ENCODE data around the gene CNRIP1. TPM values are rescaled to one million over a fixed set of nuclear protein-coding genes. Genes with fewer than 3 reads are reported as not detected.
"Not testable (repeated sequence)": the region's sequence is repeated elsewhere in the genome, so short reads cannot be mapped to it uniquely, and the experiment has no call there.

The CNRIP1 gene
- total RNA-seq, 2 donors from 2014 or later: not detected

GRCh38 chr2:68328901-68329300, 9.2 kb upstream of the CNRIP1 start:
- Mint-ChIP-seq H3K27ac (no peak overlapping the region), H3K4me1 (ENCODE audit: low read depth) (no peaks in the 10 kb centered on the region), H3K9me3 (no peaks in the 10 kb centered on the region), H3K4me3 (no peak overlapping the region), H3K27me3 (ENCODE audit: low read depth) (peaks cover 34% of the 10 kb centered on the region), H3K36me3 (ENCODE audit: insufficient read depth in 2 of 2) (no peaks in the 10 kb centered on the region)
- no peak for ATAC-seq (replicated peaks in 1 of 2)
- DNase-seq: no peak

DNA sequence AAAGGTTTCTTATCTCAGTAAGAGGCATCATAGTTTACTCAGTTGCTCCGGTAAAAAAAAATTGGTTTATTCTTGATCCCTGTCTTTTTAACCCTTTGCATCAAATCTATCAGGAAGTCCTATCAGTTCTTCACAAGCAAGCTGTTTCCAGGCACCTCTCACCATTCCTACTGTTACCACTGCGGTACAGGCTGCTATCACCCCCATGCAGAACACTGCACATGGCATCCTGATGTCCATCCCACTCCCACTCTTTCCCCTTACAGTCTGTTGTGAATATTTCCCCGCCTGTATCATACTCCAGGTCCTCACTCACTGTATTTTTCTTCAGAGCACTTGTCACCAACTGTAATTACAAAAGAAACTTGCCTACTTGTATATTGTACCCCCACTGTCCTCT, 5.3 kb upstream of the CNRIP1 start:
- peaks cover 1% of the 10 kb centered on the region for H3K4me1 Mint-ChIP-seq (ENCODE audit: low read depth)
- no peak for DNase-seq
- H3K27ac Mint-ChIP-seq: no peak overlapping the region
- no peaks in the 10 kb centered on the region for H3K9me3 Mint-ChIP-seq
- no peak for ATAC-seq (replicated peaks in 1 of 2)
- H3K36me3 Mint-ChIP-seq (ENCODE audit: insufficient read depth in 2 of 2): no peaks in the 10 kb centered on the region
- peaks cover 49% of the 10 kb centered on the region for H3K27me3 Mint-ChIP-seq (ENCODE audit: low read depth)
- H3K4me3 Mint-ChIP-seq: no peak overlapping the region

- Mint-ChIP-seq H3K9me3 (no peaks in the 10 kb centered on the region), H3K4me3 (peak overlapping the region; percentile 55 to 77), H3K36me3 (ENCODE audit: insufficient read depth in 2 of 2) (no peaks in the 10 kb centered on the region), H3K27ac (no peak overlapping the region), H3K4me1 (ENCODE audit: low read depth) (peaks cover 6% of the 10 kb centered on the region), H3K27me3 (ENCODE audit: low read depth) (peaks cover 63% of the 10 kb centered on the region)
- no peak for DNase-seq
- no peak for ATAC-seq (replicated peaks in 1 of 2)
These were observed 431 bp upstream of the CNRIP1 start for GRCh38 chr2:68320118-68320641.

DNA sequence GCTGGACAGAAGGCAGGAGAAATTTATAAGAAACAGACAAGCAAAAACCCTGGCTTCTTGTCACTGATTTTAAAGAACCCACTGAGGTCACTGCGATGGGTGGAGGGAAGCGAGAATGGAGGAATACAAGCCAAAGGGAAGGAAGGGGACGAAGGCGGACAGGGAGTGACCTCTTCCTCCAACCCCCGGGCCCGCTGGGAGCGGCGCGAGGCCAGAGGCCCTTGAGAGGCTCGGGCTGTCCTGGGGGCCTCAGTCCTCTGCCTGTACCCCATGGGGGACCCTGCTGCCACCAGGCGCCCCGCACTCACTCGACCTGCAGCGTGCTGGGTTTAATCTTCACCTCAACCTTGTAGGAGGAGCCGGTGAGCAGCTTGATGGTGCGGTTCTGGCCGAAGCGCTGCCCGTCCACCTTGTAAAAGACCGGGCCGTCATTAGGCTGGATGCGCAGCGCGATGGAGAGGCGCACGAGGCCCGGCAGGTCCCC, 793 bp downstream of the CNRIP1 start:
- Mint-ChIP-seq H3K27me3 (ENCODE audit: low read depth) (peaks cover 59% of the 10 kb centered on the region), H3K4me1 (ENCODE audit: low read depth) (peaks cover 6% of the 10 kb centered on the region), H3K9me3 (no peaks in the 10 kb centered on the region), H3K4me3 (peak overlapping the region; percentile 55 to 77), H3K27ac (no peak overlapping the region), H3K36me3 (ENCODE audit: insufficient read depth in 2 of 2) (peaks cover 0 to 2% of the 10 kb centered on the region in 2 donors)
- DNase-seq: no peak
- peak; percentile 4 to 5 for ATAC-seq (replicated peaks in 1 of 2)

DNA sequence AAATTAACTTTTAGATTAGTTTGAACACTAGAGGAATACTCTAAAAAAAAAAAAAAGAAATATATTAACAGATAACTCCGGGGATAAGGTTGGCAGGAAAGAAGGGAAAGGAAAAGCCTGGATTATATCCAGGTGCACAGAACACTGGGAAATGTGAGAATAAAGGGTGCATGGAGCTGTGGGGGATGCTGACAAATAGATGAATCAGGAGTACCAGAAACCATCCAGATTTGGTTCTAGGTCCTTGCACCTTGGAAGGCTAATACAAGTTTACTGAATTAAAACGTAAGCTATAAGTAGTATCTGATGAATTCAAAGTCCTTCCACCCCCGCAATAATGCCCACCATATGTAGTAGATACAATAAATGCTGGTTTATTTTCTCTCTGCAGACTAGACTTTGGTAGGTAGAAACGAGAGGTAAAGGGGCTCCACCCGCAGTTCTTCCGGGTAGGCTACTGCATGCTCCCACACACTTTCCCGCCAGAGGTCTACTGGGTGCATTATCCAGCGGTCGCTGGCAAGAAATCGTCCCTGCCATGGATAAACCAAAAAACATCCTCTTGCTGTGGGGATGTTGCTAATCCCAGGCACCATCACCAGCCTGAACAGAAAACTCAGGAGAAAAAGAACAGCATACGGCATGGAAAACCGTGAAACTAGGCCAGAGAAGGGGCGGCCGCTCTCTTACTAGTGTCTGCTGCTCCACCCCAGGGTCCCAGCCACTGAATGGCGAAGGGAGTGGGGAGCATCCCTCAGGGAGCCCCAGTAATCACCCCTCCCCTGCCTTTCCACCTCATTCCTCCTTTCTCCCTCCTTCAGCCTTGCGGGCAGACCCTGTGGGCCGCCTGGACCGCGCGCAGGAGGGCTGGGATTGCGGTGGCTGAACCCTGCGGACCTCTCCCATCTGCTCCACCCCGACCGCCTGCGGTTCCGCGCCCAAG, 1.5 kb downstream of the CNRIP1 start:
- Mint-ChIP-seq H3K9me3 (no peaks in the 10 kb centered on the region), H3K36me3 (ENCODE audit: insufficient read depth in 2 of 2) (peaks cover 0 to 2% of the 10 kb centered on the region in 2 donors), H3K4me3 (peak overlapping the region; percentile 55 to 77), H3K4me1 (ENCODE audit: low read depth) (peaks cover 6% of the 10 kb centered on the region), H3K27ac (no peak overlapping the region), H3K27me3 (ENCODE audit: low read depth) (peaks cover 59% of the 10 kb centered on the region)
- ATAC-seq (replicated peaks in 1 of 2) (no peak), DNase-seq (no peak)

- Mint-ChIP-seq H3K27me3 (ENCODE audit: low read depth) (peaks cover 49% of the 10 kb centered on the region), H3K36me3 (ENCODE audit: insufficient read depth in 2 of 2) (peaks cover 0 to 2% of the 10 kb centered on the region in 2 donors)
These were observed 3.6 kb downstream of the CNRIP1 start for GRCh38 chr2:68316111-68316510.

DNA sequence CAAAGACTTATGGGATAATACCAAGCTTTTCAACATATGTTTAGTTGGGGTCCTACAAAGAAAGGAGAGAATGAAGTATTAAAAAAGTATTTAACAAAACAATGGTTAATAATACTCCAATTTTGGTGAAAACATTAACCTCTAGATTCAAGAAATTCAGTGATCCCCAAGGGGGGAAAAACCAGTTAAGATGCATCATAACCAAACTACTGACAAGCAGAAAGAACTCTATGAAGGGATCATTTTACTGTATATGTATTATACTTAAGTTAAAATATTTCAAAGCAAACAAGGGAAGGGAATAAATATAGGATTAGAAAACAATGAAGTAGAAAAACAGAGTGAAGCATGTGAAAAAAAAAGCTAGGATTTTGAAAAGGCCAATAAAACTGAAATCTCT, 8.7 kb downstream of the CNRIP1 start:
- no peak for ATAC-seq (replicated peaks in 1 of 2)
- Mint-ChIP-seq H3K27ac (no peak overlapping the region), H3K36me3 (ENCODE audit: insufficient read depth in 2 of 2) (peaks cover 0 to 2% of the 10 kb centered on the region in 2 donors)

More at GRCh38 chr2:68316111-68316510, 3.6 kb downstream of the CNRIP1 start:
- no peak overlapping the region for H3K4me3 Mint-ChIP-seq
- ATAC-seq (replicated peaks in 1 of 2): no peak
- H3K27ac Mint-ChIP-seq: no peak overlapping the region
- H3K9me3 Mint-ChIP-seq: no peaks in the 10 kb centered on the region
- peaks cover 6% of the 10 kb centered on the region for H3K4me1 Mint-ChIP-seq (ENCODE audit: low read depth)
- no peak for DNase-seq

GRCh38 chr2:68309426-68309825, 10.3 kb downstream of the CNRIP1 start:
- ATAC-seq (replicated peaks in 1 of 2) (no peak), DNase-seq (no peak)
- Mint-ChIP-seq H3K27me3 (ENCODE audit: low read depth) (peaks cover 15% of the 10 kb centered on the region), H3K27ac (no peak overlapping the region), H3K4me3 (no peak overlapping the region), H3K9me3 (no peaks in the 10 kb centered on the region), H3K36me3 (ENCODE audit: insufficient read depth in 2 of 2) (peaks cover 0 to under 1% of the 10 kb centered on the region in 2 donors), H3K4me1 (ENCODE audit: low read depth) (no peaks in the 10 kb centered on the region)

More for the DNA sequence above, 8.7 kb downstream of the CNRIP1 start:
- Mint-ChIP-seq H3K27me3 (ENCODE audit: low read depth) (peaks cover 15% of the 10 kb centered on the region), H3K9me3 (no peaks in the 10 kb centered on the region), H3K4me3 (no peak overlapping the region), H3K4me1 (ENCODE audit: low read depth) (no peaks in the 10 kb centered on the region)
- DNase-seq: no peak

GRCh38 chr2:68303902-68304272, 15.9 kb downstream of the CNRIP1 start:
- H3K27me3 Mint-ChIP-seq (ENCODE audit: low read depth); H3K4me3 Mint-ChIP-seq; DNase-seq; H3K27ac Mint-ChIP-seq; ATAC-seq (replicated peaks in 1 of 2); H3K9me3 Mint-ChIP-seq; H3K36me3 Mint-ChIP-seq (ENCODE audit: insufficient read depth in 2 of 2); H3K4me1 Mint-ChIP-seq (ENCODE audit: low read depth): not testable (repeated sequence)

GRCh38 chr2:68303033-68303901, 16.5 kb downstream of the CNRIP1 start:
- Mint-ChIP-seq H3K36me3 (ENCODE audit: insufficient read depth in 2 of 2) (no peaks in the 10 kb centered on the region), H3K27me3 (ENCODE audit: low read depth) (peaks cover 10% of the 10 kb centered on the region), H3K27ac (no peak overlapping the region), H3K9me3 (no peaks in the 10 kb centered on the region), H3K4me1 (ENCODE audit: low read depth) (no peaks in the 10 kb centered on the region), H3K4me3 (no peak overlapping the region)
- ATAC-seq (replicated peaks in 1 of 2) (no peak), DNase-seq (no peak)

DNA sequence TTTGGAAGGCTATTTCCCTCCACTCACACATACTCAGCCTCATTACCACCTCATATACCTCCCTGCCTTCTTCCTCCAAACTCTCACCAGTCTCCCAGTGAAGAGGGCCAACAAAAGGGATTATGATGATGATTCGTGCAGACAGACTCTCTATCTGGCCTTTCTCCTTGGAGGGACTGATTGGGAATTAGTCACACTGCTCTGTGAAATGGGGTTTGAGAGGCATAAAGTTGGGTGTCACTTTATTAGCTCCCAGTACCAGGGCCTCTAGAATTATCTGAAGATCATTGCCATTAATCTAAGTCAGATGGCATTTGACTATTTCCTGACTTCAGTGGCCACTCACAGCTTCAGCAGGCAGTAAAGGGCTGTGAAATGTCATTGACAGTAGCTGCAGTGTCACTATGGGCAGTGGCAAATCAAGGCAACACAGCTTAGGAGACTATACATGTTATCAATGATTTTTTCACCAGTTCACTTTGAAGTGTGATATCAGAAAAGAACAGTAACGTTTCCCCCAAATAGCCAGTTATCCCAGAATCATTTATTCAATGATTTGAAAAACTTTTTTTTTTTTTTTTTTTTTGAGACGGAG, 17.4 kb downstream of the CNRIP1 start:
- H3K27me3 Mint-ChIP-seq (ENCODE audit: low read depth): peaks cover 10% of the 10 kb centered on the region
- no peaks in the 10 kb centered on the region for H3K9me3 Mint-ChIP-seq
- H3K27ac Mint-ChIP-seq: no peak overlapping the region
- ATAC-seq (replicated peaks in 1 of 2) (no peak), DNase-seq (no peak)
- H3K4me1 Mint-ChIP-seq (ENCODE audit: low read depth): no peaks in the 10 kb centered on the region
- no peak overlapping the region for H3K4me3 Mint-ChIP-seq
- H3K36me3 Mint-ChIP-seq (ENCODE audit: insufficient read depth in 2 of 2): no peaks in the 10 kb centered on the region

DNA sequence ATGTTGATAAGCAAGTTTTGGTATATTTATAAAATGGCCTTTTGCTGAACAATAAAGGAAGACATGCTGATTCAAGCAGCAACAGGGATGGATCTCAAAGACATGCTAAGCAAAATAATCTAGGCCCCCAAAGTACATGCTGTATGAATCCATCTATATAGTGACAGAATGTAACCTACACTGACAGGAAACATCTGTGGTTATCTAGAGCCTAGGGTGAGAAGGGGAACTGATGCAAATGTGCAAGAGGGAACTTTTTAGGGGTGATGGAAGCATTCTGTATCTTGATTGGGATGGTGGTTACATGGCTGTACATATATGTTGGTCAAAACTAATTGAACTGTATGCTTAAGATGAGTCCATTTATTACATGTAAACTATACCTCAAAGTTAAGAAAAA, 24.2 kb downstream of the CNRIP1 start:
- DNase-seq: no peak
- H3K9me3 Mint-ChIP-seq: no peaks in the 10 kb centered on the region
- peaks cover 14% of the 10 kb centered on the region for H3K27me3 Mint-ChIP-seq (ENCODE audit: low read depth)
- H3K36me3 Mint-ChIP-seq (ENCODE audit: insufficient read depth in 2 of 2): no peaks in the 10 kb centered on the region
- no peak overlapping the region for H3K4me3 Mint-ChIP-seq
- no peak overlapping the region for H3K27ac Mint-ChIP-seq
- no peaks in the 10 kb centered on the region for H3K4me1 Mint-ChIP-seq (ENCODE audit: low read depth)
- no peak for ATAC-seq (replicated peaks in 1 of 2)

Measured in activated T-cell treated with anti-CD3 and anti-CD28 coated beads, Interleukin-2, amount 50 U/mL, for 72 hours (primary cell).